Activated T-helper 1 cell treated with Interleukin-2 at 50 U/mL for 16 hours (primary cell): ENCODE results near the gene ARHGAP18.

Experiments used
- DNase-seq: peaks from one replicate; pipeline ENCODE4 v3.0.0-alpha.2; 2020; ENCODE audit warnings: low read depth

Gene ARHGAP18, protein sequence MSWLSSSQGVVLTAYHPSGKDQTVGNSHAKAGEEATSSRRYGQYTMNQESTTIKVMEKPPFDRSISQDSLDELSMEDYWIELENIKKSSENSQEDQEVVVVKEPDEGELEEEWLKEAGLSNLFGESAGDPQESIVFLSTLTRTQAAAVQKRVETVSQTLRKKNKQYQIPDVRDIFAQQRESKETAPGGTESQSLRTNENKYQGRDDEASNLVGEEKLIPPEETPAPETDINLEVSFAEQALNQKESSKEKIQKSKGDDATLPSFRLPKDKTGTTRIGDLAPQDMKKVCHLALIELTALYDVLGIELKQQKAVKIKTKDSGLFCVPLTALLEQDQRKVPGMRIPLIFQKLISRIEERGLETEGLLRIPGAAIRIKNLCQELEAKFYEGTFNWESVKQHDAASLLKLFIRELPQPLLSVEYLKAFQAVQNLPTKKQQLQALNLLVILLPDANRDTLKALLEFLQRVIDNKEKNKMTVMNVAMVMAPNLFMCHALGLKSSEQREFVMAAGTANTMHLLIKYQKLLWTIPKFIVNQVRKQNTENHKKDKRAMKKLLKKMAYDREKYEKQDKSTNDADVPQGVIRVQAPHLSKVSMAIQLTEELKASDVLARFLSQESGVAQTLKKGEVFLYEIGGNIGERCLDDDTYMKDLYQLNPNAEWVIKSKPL

DNA sequence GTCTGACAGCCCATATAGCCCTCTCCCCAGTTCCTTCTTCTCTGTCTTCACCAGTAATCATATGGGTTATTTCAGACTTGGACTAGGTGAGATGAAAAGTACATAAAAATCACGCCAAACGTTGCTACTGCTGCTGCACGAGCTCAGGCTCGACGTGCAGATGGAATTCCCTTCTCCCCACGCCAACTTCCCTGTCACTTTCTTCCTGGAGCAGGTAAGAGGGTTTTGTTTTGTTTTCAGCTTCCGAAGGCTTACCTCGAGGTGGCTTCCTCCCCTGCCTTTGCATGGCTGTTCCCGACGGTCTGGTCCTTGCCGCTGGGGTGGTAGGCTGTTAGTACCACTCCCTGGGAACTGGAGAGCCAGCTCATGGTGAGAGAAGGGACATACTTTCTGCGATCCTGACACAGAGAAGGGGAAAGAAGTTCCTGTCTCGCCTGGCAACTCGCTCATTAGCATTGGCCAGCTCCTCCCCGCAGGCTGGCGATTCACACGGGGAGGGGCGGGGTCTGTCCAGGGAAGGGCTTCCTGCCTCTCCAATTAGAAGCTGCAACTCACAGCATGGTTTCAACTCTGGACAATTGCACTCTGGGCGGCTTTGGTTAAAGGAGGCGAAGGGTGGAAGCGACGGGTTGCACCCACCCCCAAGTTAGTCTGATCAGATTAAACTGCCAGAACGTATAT lies at the start of gene ARHGAP18:
ARHGAP18 (minus strand) TSS at position 409 of the 681 bp plus-strand sequence; CDS start at position 368, 41 bp downstream.
- DNase-seq: peak; percentile 59

DNA sequence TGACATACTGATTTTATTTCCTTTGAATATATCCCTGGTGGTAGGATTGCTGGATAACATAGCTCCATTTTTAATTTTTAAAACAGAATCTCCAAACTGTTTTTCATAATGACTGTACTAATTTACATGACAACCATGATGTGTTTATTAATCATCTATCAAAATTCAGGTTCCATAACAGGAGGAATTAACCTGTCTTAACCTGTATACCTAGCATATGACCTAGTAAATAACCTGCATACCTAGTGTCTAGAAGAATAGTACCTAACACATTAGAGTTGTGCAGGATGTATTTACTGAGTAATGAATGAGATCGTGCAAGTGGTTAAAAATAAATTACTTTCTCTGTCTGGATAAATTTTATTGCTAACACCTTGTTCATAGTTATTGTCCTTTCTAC lies 45.8 kb upstream of the ARHGAP18 start:
- no peak for DNase-seq

DNA sequence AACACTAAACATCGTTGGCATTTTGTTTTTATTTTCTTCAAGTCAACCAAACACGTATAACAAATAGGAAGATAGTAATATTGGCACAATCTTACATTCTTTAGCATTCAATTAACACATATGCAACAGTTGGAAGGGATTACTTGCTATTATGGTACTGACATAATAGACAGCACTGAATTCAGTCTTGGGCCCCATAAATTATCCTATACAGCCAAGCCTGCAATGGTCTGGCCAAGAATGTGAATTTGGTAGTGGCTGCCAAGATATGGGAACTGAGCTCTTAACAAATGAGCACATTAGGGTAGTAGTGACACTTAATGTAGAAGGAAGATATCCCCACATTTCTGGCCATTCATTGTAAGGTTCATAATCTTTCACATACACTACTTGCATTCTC lies 44.8 kb upstream of the ARHGAP18 start:
- DNase-seq: no peak

DNA sequence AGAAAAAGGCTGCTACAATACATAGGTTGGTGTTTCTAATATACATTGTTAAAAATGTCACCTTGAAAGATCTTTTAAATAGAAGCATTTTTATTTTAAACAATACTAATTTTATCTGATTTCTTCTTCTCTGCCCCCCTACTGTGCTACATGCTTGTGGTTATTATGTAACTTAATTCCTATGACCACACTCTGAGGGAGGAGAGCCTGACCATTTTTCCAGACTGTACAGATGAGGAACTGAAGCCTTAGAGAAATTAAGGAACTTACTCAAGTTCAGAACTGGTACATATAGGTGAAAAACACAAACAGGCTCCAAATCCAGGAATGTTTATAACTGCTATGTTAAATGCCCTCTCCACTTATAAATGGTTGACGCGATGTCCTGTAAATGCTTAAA lies 43.4 kb upstream of the ARHGAP18 start:
- no peak for DNase-seq

DNA sequence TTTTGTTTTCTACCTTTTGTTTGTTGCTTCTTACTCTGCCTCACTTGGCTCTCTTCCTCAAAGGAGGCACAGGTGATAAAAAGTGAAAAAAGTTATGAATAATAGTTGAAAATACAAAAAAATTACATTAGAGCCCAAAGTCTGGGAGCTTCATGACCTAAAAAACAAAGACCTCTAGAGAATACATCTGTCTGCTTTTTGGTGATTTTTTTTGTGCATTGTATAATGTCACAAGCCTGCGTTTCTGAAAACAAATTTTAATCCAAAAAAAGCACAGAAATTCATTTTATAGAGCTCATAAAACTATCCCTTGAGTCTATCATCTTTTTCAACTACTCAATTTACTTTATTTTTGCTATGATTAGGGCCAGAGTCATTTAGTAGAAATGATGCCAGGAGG lies 41.4 kb upstream of the ARHGAP18 start:
- DNase-seq: no peak

DNA sequence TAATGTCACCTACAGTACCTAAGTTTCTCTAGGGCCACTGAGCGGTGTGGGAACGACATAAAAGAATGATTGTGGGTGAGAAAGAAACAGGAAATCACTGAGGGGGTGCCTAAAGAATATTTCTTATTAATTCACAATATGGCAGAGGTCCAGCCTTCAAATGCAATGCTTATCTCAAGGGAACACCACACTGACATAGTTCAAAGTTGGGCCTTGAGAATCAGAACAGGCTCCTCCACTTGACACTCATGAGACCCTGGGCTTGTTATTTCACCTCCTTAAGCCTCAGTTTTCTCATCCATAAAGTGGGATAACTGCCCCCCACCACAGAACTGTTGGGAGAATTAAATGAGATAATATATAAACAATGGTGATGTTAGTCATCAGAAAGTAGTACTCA lies 40.4 kb upstream of the ARHGAP18 start:
- DNase-seq: no peak

DNA sequence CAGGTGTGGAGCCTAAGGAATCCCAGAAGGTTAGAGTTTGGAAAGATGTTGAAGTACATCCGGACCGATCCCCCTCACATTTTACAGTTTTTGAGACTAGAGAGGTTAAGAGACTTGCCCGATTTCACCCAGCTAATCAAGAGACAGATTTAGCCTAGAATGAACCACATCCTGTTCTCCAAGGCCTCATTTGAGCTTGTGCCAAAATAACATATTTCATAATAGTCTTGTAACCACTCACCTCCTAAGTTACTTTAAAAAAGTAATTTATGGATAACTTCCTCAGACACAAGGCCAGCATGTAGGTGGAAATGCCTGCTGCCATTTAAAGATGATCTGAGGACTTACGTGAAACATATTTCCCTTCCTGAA lies 39.8 kb upstream of the ARHGAP18 start:
- DNase-seq: no peak

DNA sequence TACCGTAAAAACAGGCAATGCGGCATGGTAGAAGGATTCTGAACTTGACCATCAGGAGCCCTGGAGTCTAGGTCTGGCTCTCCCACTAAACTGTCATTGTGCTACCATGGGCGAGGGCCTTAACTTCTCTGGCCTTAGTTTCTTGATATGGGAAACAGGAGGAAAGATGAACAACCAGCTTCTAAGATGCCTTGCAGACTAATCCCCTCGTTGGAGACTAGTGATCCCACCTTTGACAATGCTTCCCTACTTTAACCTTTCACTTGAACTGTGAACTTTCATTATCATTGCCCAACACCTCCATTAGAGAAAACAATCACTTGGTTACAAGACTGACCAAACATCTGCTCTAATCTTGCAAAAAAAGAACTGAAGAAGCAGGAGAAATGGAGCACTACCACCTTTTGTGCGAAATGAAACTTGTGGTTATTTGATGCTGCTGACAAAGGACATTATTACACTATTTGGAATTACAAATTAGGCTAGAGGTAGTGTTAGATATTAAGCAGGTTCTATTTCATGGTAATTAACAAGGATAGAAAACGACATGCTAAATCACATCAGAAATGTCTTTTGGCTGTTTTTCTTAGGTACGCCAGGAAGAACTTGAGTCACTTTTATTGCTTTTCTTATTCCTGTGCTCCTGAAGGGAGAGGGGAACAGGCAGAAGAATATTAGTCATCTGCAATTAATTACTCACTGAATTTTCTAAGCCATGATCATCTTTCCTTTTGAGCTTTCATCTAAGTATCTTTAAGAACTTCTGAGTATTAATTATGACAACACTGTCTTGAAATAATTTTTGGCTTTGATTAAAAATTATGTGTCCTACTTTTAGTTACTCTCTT lies 39.1 kb upstream of the ARHGAP18 start:
- no peak for DNase-seq

DNA sequence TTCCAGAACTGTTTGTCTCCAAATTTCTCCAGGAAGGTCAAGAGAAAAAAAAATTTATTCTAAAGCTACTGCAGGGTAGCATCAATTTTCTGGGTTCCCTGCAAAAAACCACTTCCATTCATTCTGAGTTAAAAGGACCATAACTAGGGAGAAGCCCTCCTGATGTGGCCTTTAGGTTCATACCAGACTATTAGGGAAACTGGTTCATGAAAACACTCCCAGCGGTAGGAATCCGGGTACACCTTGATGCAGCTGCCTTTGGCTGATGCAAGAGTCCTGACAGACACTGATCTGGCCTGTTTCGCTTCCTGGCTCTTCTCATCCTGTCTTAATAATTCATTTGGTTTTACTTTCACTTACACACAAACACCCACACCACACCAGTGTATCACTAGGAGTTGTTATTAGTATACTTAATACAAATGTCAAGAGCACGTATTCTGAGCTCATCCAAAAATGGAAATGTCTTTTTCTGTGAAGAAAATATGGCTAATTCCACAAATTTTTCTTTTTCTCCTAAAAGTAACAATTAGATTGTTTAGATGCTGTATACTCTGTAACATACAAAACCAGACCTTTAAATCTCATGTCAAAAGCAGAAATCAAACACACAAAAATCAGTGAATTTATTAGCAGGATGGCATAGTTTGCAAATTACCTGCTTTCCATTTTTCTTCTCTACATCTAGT lies 38.4 kb upstream of the ARHGAP18 start:
- peak; percentile 17 for DNase-seq

DNA sequence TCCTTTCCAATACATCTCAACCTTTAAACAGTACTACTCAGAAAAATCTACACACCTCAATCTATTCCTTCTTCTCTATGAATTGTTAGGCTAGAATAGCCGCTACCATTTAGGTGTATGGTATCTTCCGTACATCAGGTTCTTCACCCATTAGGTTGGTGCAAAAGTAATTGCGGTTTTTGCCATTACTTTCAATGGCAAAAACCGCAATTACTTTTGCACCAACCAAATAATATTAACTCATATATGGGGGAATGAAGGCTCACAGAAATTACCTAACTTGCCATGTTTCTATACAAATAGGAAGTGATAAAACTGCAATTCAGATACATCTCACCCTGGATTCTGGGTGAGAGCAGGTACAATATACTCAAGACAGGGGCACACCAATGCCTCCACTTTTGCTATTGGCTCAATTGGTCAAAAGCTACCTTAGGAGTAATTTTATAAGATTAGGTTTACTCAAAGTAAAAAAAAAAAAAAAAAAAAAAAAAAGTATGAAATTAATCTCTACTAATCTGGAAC lies 37.7 kb upstream of the ARHGAP18 start:
- DNase-seq: no peak

DNA sequence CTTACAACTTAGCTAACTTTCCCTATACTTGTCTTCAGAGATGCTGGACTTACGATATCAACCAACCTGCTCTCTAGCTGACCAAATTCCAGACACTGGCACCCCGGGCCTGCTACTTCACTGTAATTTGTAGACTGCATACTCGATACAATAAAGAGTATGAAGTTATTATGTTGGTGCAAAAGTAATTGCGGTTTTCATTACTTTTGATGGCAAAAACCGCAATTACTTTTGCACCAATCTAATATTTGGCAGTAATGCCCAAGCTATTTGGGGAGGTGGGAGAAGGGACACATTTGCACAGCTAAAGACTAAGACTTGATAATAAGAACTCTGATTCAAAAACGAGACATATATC lies 34.9 kb upstream of the ARHGAP18 start:
- no peak for DNase-seq

DNA sequence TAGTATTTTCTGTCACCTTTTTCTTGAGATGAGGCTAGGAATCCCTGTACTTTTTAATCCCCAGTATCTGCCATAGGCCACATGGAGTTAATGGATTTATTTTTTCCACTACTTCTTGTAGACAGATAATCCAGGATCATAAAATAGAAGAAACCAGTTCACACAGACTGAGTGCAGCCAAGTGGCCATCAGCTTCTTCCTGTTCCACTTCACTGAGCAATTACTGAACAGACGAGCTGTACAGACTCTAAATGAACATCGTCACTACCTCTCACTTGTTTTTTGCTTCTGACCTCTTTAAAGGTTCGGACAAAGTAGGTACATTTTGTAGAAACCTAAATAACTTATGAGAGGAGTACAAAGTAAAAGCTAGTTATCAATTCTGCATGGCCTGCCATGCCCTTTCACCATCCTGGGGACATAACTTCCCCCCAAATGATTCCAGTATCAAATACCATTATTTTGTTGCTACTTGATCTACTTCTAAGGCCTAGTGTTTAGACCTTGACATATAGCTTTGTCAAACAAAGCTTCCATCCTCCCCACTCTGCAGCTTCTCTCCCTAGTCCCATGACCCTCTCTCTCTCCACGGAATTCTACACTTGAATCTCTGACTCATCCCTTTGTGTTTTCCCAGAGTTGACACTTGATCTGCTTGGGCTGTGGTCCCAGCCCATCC lies 34.4 kb upstream of the ARHGAP18 start:
- DNase-seq: no peak

DNA sequence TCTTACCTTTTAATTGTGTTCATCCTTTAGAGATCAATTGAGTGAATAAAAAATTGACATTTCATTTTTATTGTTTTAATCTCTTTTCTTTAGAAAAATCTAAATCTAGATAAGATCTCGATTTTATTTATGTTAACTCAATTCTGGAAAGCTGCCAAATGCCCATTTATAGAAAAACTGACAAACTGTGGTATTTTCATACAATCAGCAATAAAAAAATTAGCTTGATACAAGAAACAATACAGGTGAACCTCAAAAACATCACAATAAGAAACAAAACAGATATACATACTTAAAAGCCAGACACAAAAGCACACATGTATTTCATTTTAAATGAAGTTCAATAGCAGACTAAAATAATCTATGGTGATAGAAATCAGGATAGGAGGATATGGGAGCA lies 30.0 kb upstream of the ARHGAP18 start:
- no peak for DNase-seq

DNA sequence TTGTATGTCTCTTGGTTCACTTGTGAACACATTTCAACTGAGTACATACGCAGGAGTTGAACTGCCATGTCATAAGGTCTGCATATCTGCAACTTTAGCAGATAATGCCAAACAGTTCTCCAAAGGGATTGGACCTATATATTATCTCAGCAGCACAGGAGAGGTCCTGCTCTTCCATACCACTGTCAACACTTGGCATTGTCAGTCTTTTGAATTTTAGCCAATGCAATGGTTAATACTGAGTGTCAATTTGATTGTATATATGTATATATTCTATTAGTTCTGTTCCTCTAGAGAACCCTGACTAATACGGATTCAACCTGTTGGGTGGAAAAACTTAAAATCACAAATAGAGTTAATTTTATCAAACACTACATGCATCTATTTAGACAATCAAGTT lies 26.1 kb upstream of the ARHGAP18 start:
- no peak for DNase-seq

DNA sequence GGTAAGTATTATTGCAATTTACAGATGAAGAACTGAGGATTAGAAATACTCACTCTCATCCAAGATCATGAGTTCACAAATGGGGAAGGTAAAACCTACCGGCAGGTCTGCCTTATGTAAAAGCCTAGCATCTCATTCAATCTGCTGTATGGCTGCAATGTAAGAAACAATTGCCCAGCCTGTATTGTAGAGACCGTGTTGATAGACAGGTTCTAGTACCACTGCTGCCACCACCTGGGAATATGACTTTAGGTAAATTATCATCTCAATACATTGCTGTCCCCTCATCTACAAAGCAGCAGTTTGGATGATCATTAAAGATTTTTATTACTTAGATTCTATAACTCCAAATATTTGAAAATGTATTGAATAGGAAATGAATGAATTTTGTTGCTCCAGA lies 23.3 kb upstream of the ARHGAP18 start:
- no peak for DNase-seq

DNA sequence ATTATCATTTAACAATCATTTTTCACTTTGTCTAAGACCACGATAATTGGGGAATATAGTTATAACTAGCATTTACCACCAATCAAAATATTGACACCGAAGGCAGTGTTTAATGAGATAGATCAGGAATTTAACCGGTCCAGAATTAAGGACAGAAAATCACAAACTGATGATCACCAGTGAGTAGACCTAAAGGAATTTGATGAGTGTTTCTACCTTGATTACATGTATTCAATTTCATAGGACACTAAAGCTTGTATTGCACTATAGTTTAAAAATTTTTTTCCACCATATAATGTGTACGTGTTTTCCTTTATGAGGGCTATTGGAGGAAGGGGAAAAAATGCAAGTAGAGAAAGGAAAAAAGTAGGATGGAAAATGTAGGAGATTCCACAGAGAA lies 22.6 kb upstream of the ARHGAP18 start:
- no peak for DNase-seq

DNA sequence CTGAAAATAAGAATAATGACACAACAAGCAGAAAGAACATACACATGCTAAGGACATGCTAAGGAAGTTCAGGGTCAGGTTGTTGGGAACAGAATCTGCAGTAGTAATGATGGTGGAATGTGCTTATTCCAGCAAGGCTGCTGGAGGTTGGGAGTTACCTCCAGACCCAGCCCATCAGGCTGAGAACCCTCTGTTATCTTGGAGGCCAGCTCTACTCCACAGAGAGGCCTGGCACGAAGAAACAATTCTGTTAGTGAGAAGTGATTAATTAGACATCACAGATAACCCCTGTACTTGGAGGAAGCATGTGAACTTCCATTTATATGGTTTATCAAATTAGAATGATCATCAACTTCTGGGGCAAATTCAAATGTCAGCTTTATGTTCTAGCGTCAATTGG lies 22.1 kb upstream of the ARHGAP18 start:
- no peak for DNase-seq

DNA sequence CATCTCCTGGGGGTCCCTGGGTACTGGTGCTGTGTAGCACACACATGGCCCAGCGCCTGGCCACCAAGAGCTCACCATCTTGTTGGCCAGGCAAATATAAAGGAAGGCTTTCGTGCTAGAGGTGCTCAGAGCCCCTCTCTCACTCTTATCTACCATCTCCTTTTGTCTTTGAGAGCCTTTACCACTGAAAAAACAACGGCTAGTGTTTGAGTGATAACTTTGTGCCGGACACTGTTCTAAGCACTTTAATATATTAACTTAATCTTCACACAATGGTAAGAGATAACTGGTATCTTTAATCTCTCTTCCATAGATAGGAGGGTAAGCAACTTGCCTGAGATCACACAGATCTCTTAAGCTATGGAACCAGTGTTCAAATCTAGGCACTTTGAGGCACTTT lies 21.5 kb upstream of the ARHGAP18 start:
- no peak for DNase-seq

DNA sequence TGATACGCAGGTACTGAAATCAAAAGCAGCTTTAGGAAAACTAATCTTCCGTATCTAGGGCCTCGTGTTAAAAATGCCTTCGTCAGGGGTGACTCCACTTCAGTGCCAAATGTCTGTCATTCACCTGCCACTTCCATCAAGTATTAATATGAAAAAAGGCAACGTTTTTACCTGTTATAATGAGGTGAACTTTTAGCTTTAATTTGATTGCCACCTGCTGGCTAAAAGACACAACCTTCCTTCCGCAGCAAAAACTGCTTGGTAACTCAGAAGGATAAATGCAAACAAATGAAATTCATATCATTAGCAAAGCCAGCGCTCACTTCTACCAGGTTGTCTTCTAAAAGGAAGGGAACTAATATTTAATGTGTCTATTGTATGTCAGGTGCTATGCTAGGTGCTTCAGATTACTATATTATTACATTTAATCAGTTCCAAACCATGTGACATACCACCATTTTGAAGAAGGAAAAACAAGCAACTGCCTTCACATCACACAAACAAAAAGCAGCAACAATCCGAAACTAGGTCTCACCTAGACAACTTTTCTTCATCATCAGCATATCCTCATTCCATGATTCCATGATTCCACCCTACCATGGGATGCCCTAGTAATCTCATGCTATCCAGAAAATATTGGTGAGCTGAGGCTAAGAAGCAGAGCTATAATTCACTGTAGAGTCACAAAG lies 20.6 kb upstream of the ARHGAP18 start:
- no peak for DNase-seq

DNA sequence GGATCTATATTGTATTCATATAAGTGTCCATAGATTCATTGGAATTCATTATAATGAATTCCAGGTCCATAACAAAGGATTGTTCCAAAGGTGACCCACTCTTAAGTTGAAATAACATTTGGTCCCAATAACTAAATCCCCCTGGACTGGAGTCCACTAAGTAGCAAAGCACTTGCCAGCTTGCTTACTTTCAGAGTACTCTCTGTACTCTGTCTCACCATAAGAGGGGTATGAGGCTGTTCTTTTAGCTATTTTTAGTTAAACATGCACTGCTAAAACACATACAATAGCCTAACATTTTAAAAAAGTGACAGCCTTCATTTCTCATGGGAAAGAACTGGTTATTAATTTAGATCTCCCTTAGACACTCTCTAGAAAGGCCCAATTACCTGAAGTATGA lies 16.7 kb upstream of the ARHGAP18 start:
- no peak for DNase-seq
